GM23338 (cell line): Measurements from ENCODE around the gene CTNND2. TPM values are rescaled to one million over a fixed set of nuclear protein-coding genes. Genes with fewer than 3 reads are reported as not detected.

Experiments
- ATAC-seq: fragments of 200-7000 bp; cut with Tn5 transposase; 3 replicates; pipeline ENCODE4 v1.9.1; 2020
- DNase-seq: peaks from one replicate; pipeline ENCODE4 v3.0.0-alpha.2; 2015; ENCODE audit warnings: low spot score
- H2AFZ ChIP-seq: fragments of 200-600 bp; sonication (generic); 2 replicates; pipeline ENCODE4 v1.8.0; 2016; ENCODE audit warnings: antibody characterized with exemption, mild to moderate bottlenecking, moderate library complexity
- H3F3A ChIP-seq: fragments of 200-600 bp; sonication (generic); replicated peaks from 2 replicates; pipeline ENCODE4 v1.8.0; 2017; ENCODE audit warnings: antibody characterized with exemption, mixed run types, low read depth
- H3K27ac ChIP-seq: fragments of 200-600 bp; sonication (generic); 2 replicates; pipeline ENCODE4 v1.6.1; 2016; ENCODE audit warnings: low read depth
- H3K27me3 ChIP-seq: fragments of 200-600 bp; sonication (generic); 2 replicates; pipeline ENCODE4 v1.8.0; 2016; ENCODE audit warnings: mild to moderate bottlenecking, mixed run types, moderate library complexity; ENCODE audit not compliant: insufficient read depth
- H3K36me3 ChIP-seq: fragments of 200-600 bp; sonication (generic); 2 replicates; pipeline ENCODE4 v1.8.0; 2016; ENCODE audit warnings: mild to moderate bottlenecking; ENCODE audit not compliant: insufficient read depth
- H3K4me1 ChIP-seq: fragments of 200-600 bp; sonication (generic); 2 replicates; pipeline ENCODE4 v1.8.0; 2016; ENCODE audit warnings: mild to moderate bottlenecking, moderate library complexity; ENCODE audit not compliant: insufficient read depth
- H3K4me2 ChIP-seq: fragments of 200-600 bp; sonication (generic); 2 replicates; pipeline ENCODE4 v1.7.1; 2017; ENCODE audit warnings: mixed run types
- H3K4me3 ChIP-seq: fragments of 200-600 bp; sonication (generic); 2 replicates; pipeline ENCODE4 v1.6.1; 2016; ENCODE audit warnings: mixed run types
- H3K79me2 ChIP-seq: fragments of 200-600 bp; sonication (generic); replicated peaks from 2 replicates; pipeline ENCODE4 v1.8.0; 2017; ENCODE audit warnings: mild to moderate bottlenecking; ENCODE audit not compliant: insufficient read depth
- H3K9me2 ChIP-seq: fragments of 200-600 bp; sonication (generic); 2 replicates; pipeline ENCODE4 v1.8.0; 2017; ENCODE audit not compliant: insufficient read depth
- H4K20me1 ChIP-seq: fragments of 200-600 bp; sonication (generic); replicated peaks from 2 replicates; pipeline ENCODE4 v1.8.0; 2017; ENCODE audit warnings: mild to moderate bottlenecking; ENCODE audit not compliant: insufficient read depth
- H3K27ac Mint-ChIP-seq: 2 replicates; pipeline ENCODE4 v1.8.0; 2020; ENCODE audit warnings: inconsistent platforms, mild to moderate bottlenecking, moderate library complexity, mixed read lengths
- H3K27me3 Mint-ChIP-seq: 3 replicates; pipeline ENCODE4 v1.8.0; 2022; ENCODE audit warnings: low read depth, mild to moderate bottlenecking, moderate library complexity, mixed read lengths, inconsistent platforms; ENCODE audit not compliant: insufficient read depth, poor library complexity
- H3K36me3 Mint-ChIP-seq: 3 replicates; pipeline ENCODE4 v1.8.0; 2021; ENCODE audit warnings: low read depth, mild to moderate bottlenecking, inconsistent platforms, moderate library complexity, mixed read lengths
- H3K4me1 Mint-ChIP-seq: 3 replicates; pipeline ENCODE4 v1.8.0; 2020; ENCODE audit warnings: mild to moderate bottlenecking, inconsistent platforms, mixed read lengths
- H3K4me3 Mint-ChIP-seq: 3 replicates; pipeline ENCODE4 v1.8.0; 2021; ENCODE audit warnings: moderate library complexity, mild to moderate bottlenecking, inconsistent platforms, mixed read lengths
- H3K9me3 Mint-ChIP-seq: 3 replicates; pipeline ENCODE4 v1.8.0; 2020; ENCODE audit warnings: moderate library complexity, mild to moderate bottlenecking, inconsistent platforms, mixed read lengths
- CREB1 ChIP-seq: fragments of 250-450 bp; sonication (Bioruptor Pico); IDR thresholded peaks from 2 replicates; pipeline ENCODE4 v1.5.0; 2020; ENCODE audit warnings: low read depth, mild to moderate bottlenecking, moderate library complexity
- EZH2 ChIP-seq: fragments of 200-600 bp; sonication (generic); IDR thresholded peaks from one replicate; pipeline ENCODE4 v1.8.0; 2017; ENCODE audit warnings: antibody characterized with exemption, mild to moderate bottlenecking, low read depth; ENCODE audit not compliant: unreplicated experiment
- JUNB ChIP-seq: IDR thresholded peaks from one replicate; pipeline ENCODE4 v1.6.1; 2016; ENCODE audit warnings: antibody characterized with exemption; ENCODE audit not compliant: unreplicated experiment
- NANOG ChIP-seq: IDR thresholded peaks from 2 replicates; pipeline ENCODE4 v1.6.1; 2016; ENCODE audit warnings: antibody characterized with exemption, borderline replicate concordance
- POLR2AphosphoS5 ChIP-seq: IDR thresholded peaks from 2 replicates; pipeline ENCODE4 v1.6.1; 2016; ENCODE audit warnings: antibody characterized with exemption, low read depth
- REST ChIP-seq: IDR thresholded peaks from one replicate; pipeline ENCODE4 v1.6.1; 2018; ENCODE audit warnings: antibody characterized with exemption; ENCODE audit not compliant: unreplicated experiment
- STAT1 ChIP-seq: IDR thresholded peaks from one replicate; pipeline ENCODE4 v1.6.1; 2016; ENCODE audit warnings: antibody characterized with exemption; ENCODE audit not compliant: unreplicated experiment
- ZNF114 ChIP-seq: fragments of 250-450 bp; sonication (Bioruptor Pico); IDR thresholded peaks from 2 replicates; pipeline ENCODE4 v1.5.0; 2020; ENCODE audit warnings: mild to moderate bottlenecking, moderate library complexity
- ZNF462 ChIP-seq: fragments of 250-450 bp; sonication (Bioruptor Pico); IDR thresholded peaks from 2 replicates; pipeline ENCODE4 v1.5.0; 2020; ENCODE audit warnings: mild to moderate bottlenecking, moderate library complexity
- polyA plus RNA-seq: library from polyadenylated mRNA; unstranded; fragments of >200 nt; fragmentation: Nextera tagmentation; extraction: Ambion mirVana; gene quantifications from 2 replicates; pipeline ENCODE4 v1.2.1, GENCODE V29; 2016
- total RNA-seq: library from RNA; depleted of rRNA; stranded (reverse); fragments of >200 nt; shearing (Covaris generic); gene quantifications from 2 replicates; pipeline ENCODE4 v1.2.3, GENCODE V29; 2014
- TF ChIP-seq, protein P1 (sequence below): IDR thresholded peaks from 2 replicates; pipeline ENCODE4 v1.6.1; 2016; ENCODE audit warnings: antibody characterized with exemption

The CTNND2 gene
- total and polyA plus RNA-seq, 2 experiments from 2014 or later: 5.1 to 7.0 TPM

DNA sequence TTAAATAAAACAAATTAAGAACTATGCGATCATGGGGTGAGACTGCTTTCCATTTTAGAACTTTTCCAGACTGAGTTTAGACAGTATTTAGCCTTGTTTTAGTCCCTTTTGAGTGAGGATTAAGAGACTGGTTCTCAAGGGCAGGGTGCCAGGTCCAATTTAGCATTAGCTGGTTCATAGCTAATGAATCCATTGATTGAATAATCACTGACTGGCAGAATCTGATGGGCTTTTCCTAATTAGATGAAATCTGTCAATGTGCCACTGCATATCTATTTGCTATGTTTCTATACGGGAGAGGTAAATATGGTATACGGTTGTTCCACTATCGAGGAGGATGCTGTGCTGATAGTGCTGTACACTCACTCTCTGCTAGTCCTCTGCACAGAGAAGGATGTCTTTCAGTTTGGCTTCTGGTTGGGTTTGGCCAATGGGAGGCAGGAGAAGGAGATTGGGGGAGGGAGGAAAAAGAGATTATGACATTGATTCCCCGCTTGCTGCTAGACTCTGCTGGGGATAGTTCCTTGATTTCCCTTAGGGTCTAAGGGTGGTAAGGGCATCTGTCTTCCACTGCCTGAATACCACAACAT lies 496.6 kb downstream of the CTNND2 start:
- H3K4me3 Mint-ChIP-seq: no peak overlapping the region
- H3K27me3 Mint-ChIP-seq: no peaks in the 10 kb centered on the region
- no peaks in the 10 kb centered on the region for H3K4me1 Mint-ChIP-seq
- no peak overlapping the region for H3K4me2 ChIP-seq
- TF ChIP-seq POLR2AphosphoS5 (no peak), ZNF114 (CRISPR knock-in tag) (no peak)
- TF ChIP-seq, protein P1, sequence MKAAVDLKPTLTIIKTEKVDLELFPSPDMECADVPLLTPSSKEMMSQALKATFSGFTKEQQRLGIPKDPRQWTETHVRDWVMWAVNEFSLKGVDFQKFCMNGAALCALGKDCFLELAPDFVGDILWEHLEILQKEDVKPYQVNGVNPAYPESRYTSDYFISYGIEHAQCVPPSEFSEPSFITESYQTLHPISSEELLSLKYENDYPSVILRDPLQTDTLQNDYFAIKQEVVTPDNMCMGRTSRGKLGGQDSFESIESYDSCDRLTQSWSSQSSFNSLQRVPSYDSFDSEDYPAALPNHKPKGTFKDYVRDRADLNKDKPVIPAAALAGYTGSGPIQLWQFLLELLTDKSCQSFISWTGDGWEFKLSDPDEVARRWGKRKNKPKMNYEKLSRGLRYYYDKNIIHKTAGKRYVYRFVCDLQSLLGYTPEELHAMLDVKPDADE: no peak
- H3K4me1 ChIP-seq: no peaks in the 10 kb centered on the region
- no peaks in the 10 kb centered on the region for H3K36me3 ChIP-seq
- no peaks in the 10 kb centered on the region for H3K27me3 ChIP-seq
- ATAC-seq (no peak), DNase-seq (no peak)
- H3F3A ChIP-seq: no peaks in the 10 kb centered on the region
- no peaks in the 10 kb centered on the region for H3K9me2 ChIP-seq
- H3K36me3 Mint-ChIP-seq: no peaks in the 10 kb centered on the region
- H3K4me3 ChIP-seq: no peak overlapping the region
- H3K27ac ChIP-seq: no peak overlapping the region
- no peaks in the 10 kb centered on the region for H3K9me3 Mint-ChIP-seq
- no peak overlapping the region for H3K27ac Mint-ChIP-seq
- no peak overlapping the region for H2AFZ ChIP-seq
- H3K79me2 ChIP-seq: no peaks in the 10 kb centered on the region
- no peaks in the 10 kb centered on the region for H4K20me1 ChIP-seq

- H2AFZ ChIP-seq: no peak overlapping the region
- H3K36me3 Mint-ChIP-seq: no peaks in the 10 kb centered on the region
- H3K4me3 Mint-ChIP-seq: no peak overlapping the region
- no peak overlapping the region for H3K4me3 ChIP-seq
- no peak for ATAC-seq
- DNase-seq: no peak
- H3K9me2 ChIP-seq: no peaks in the 10 kb centered on the region
- H3K79me2 ChIP-seq: no peaks in the 10 kb centered on the region
- H3K4me2 ChIP-seq: no peak overlapping the region
- H3F3A ChIP-seq: no peaks in the 10 kb centered on the region
- H3K36me3 ChIP-seq: no peaks in the 10 kb centered on the region
- H3K9me3 Mint-ChIP-seq: no peaks in the 10 kb centered on the region
- no peaks in the 10 kb centered on the region for H3K4me1 ChIP-seq
- no peaks in the 10 kb centered on the region for H3K27me3 Mint-ChIP-seq
- no peak overlapping the region for H3K27ac Mint-ChIP-seq
- no peaks in the 10 kb centered on the region for H4K20me1 ChIP-seq
- no peaks in the 10 kb centered on the region for H3K27me3 ChIP-seq
- H3K27ac ChIP-seq: no peak overlapping the region
- no peaks in the 10 kb centered on the region for H3K4me1 Mint-ChIP-seq
- TF ChIP-seq NANOG (no peak), STAT1 (no peak), POLR2AphosphoS5 (no peak), CREB1 (no peak), REST (no peak), ZNF462 (CRISPR knock-in tag) (no peak), ZNF114 (CRISPR knock-in tag) (no peak), EZH2 (no peak), JUNB (no peak)
- TF ChIP-seq, protein P1: no peak
These were observed 503.9 kb downstream of the CTNND2 start for GRCh38 chr5:11400316-11400715.
